ENCODE results near the gene SNX18. TPM values are rescaled to one million over a fixed set of nuclear protein-coding genes. Genes with fewer than 3 reads are reported as not detected.

Gene SNX18
- total RNA-seq, 1 donor from 2014 or later, result 38.8 TPM

DNA sequence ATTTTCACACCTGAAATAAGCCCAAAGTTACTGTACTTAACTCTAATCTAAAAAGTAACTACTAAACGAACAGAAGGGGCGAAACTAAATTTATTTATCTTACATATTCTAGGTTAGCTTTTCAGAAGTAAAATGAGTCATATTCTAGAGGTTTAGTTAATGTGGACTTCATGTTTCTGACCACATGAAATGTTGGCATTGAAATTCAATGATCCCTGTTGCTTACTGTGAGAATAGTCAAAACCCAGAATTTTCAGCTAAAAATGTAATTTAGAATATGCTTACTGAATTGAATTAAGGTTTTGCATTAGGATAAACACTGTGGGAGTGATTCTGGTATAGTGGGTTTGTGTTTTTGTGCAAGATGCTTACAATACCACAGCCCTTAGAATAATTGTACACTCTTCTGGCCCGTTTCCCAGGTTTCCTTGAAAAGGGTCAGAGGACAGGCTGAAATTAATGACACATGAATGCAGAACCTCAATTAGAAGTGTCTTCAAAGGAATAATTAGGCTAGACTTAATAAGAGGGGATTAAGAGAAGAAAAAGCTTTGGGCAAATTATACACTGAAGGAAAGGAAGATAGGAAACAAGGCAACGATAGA lies 1.4 kb upstream of the SNX18 start:
- H3K4me1 ChIP-seq (ENCODE audit: insufficient read depth, low read length), result peaks cover 44% of the 10 kb centered on the region
- Mint-ChIP-seq H3K36me3 (ENCODE audit: low read depth, unreplicated experiment) (peaks cover 8% of the 10 kb centered on the region), H3K4me3 (ENCODE audit: unreplicated experiment) (no peak overlapping the region), H3K27me3 (ENCODE audit: low read depth, unreplicated experiment) (no peaks in the 10 kb centered on the region), H3K9me3 (ENCODE audit: unreplicated experiment) (peaks cover 5% of the 10 kb centered on the region), H3K4me1 (ENCODE audit: low read depth, unreplicated experiment) (peaks cover 27% of the 10 kb centered on the region), H3K27ac (ENCODE audit: unreplicated experiment) (no peak overlapping the region)
- TF ChIP-seq EZH2 (IDR thresholded peaks at IDR 0.05; ENCODE audit: insufficient read depth, low read length), result no peak
- TF ChIP-seq, protein P1, sequence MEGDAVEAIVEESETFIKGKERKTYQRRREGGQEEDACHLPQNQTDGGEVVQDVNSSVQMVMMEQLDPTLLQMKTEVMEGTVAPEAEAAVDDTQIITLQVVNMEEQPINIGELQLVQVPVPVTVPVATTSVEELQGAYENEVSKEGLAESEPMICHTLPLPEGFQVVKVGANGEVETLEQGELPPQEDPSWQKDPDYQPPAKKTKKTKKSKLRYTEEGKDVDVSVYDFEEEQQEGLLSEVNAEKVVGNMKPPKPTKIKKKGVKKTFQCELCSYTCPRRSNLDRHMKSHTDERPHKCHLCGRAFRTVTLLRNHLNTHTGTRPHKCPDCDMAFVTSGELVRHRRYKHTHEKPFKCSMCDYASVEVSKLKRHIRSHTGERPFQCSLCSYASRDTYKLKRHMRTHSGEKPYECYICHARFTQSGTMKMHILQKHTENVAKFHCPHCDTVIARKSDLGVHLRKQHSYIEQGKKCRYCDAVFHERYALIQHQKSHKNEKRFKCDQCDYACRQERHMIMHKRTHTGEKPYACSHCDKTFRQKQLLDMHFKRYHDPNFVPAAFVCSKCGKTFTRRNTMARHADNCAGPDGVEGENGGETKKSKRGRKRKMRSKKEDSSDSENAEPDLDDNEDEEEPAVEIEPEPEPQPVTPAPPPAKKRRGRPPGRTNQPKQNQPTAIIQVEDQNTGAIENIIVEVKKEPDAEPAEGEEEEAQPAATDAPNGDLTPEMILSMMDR (IDR thresholded peaks at IDR 0.05; ENCODE audit: insufficient read depth, low read depth, low read length), result no peak
- DNase-seq (ENCODE audit: low read depth), result peak; percentile 46
- peak overlapping the region; percentile 71 for H3K4me2 ChIP-seq (ENCODE audit: low read length)
- H3K36me3 ChIP-seq (ENCODE audit: insufficient read depth, low read length), result no peaks in the 10 kb centered on the region
- H3K9ac ChIP-seq (ENCODE audit: low read length), result peak overlapping the region; percentile 51
- H4K20me1 ChIP-seq (ENCODE audit: insufficient read depth, low read length), result peaks cover 26% of the 10 kb centered on the region
- H3K27me3 ChIP-seq (ENCODE audit: insufficient read depth, low read length), result no peaks in the 10 kb centered on the region
- H3K79me2 ChIP-seq (ENCODE audit: insufficient read depth, low read length), result peaks cover 32% of the 10 kb centered on the region
- no peak overlapping the region for H3K4me3 ChIP-seq (ENCODE audit: insufficient read depth, low read depth, low read length)
- no peak overlapping the region for H2AFZ ChIP-seq (ENCODE audit: low read depth, low read length)
- peak overlapping the region; percentile 80 for H3K27ac ChIP-seq (ENCODE audit: low read depth, low read length)
- no peaks in the 10 kb centered on the region for H3K9me3 ChIP-seq (ENCODE audit: insufficient read depth, low read depth, low read length)
- no peak for FAIRE-seq

DNA sequence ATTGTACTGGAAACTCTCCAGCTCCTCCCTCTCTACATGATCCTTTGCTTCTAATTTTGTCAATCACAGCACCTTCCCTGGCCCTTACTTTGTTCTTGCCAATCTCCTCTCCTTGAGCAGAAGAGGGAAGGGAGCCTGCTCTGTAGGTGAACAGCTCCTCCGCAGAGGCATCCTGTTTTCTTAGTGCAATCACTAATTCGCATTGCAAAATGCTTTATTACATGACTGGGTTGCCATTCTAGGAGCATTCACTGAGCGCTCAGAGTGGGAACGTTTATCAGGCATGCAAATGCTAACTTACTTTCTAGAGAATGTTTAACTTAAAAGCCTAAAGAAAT lies 416 bp upstream of the SNX18 start:
- H3K36me3 ChIP-seq (ENCODE audit: insufficient read depth, low read length), result no peaks in the 10 kb centered on the region
- Mint-ChIP-seq H3K27ac (ENCODE audit: unreplicated experiment) (no peak overlapping the region), H3K4me3 (ENCODE audit: unreplicated experiment) (peak overlapping the region; percentile 21), H3K9me3 (ENCODE audit: unreplicated experiment) (peaks cover 5% of the 10 kb centered on the region), H3K27me3 (ENCODE audit: low read depth, unreplicated experiment) (no peaks in the 10 kb centered on the region), H3K36me3 (ENCODE audit: low read depth, unreplicated experiment) (peaks cover 8% of the 10 kb centered on the region), H3K4me1 (ENCODE audit: low read depth, unreplicated experiment) (peaks cover 32% of the 10 kb centered on the region)
- H3K4me1 ChIP-seq (ENCODE audit: insufficient read depth, low read length), result peaks cover 54% of the 10 kb centered on the region
- H4K20me1 ChIP-seq (ENCODE audit: insufficient read depth, low read length), result peaks cover 36% of the 10 kb centered on the region
- H3K4me2 ChIP-seq (ENCODE audit: low read length), result peak overlapping the region; percentile 90
- FAIRE-seq (no peak), DNase-seq (ENCODE audit: low read depth) (no peak)
- peaks cover 42% of the 10 kb centered on the region for H3K79me2 ChIP-seq (ENCODE audit: insufficient read depth, low read length)
- TF ChIP-seq EZH2 (IDR thresholded peaks at IDR 0.05; ENCODE audit: insufficient read depth, low read length), result no peak
- TF ChIP-seq, protein P1 (IDR thresholded peaks at IDR 0.05; ENCODE audit: insufficient read depth, low read depth, low read length), result no peak
- no peaks in the 10 kb centered on the region for H3K27me3 ChIP-seq (ENCODE audit: insufficient read depth, low read length)
- H2AFZ ChIP-seq (ENCODE audit: low read depth, low read length), result peak overlapping the region; percentile 71
- no peaks in the 10 kb centered on the region for H3K9me3 ChIP-seq (ENCODE audit: insufficient read depth, low read depth, low read length)
- H3K9ac ChIP-seq (ENCODE audit: low read length), result peak overlapping the region; percentile 61
- no peak overlapping the region for H3K27ac ChIP-seq (ENCODE audit: low read depth, low read length)
- H3K4me3 ChIP-seq (ENCODE audit: insufficient read depth, low read depth, low read length), result peak overlapping the region; percentile 43

DNA sequence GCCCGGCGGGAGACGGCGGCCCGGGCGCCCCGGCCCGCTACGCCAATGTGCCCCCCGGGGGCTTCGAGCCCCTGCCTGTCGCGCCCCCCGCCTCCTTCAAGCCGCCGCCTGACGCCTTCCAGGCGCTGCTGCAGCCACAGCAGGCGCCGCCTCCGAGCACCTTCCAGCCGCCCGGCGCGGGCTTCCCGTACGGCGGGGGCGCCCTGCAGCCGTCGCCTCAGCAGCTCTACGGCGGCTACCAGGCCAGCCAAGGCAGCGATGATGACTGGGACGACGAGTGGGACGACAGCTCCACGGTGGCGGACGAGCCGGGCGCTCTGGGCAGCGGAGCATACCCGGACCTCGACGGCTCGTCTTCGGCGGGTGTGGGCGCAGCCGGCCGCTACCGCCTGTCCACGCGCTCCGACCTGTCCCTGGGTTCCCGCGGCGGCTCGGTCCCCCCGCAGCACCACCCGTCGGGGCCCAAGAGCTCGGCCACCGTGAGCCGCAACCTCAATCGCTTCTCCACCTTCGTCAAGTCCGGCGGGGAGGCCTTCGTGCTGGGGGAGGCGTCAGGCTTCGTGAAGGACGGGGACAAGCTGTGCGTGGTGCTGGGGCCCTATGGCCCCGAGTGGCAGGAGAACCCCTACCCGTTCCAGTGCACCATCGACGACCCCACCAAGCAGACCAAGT lies 723 bp downstream of the SNX18 start:
- peaks cover 36% of the 10 kb centered on the region for H3K4me1 Mint-ChIP-seq (ENCODE audit: low read depth, unreplicated experiment)
- no peak for DNase-seq (ENCODE audit: low read depth)
- H2AFZ ChIP-seq (ENCODE audit: low read depth, low read length), result peak overlapping the region; percentile 57

More for the DNA sequence above, 723 bp downstream of the SNX18 start:
- TF ChIP-seq, protein P1 (IDR thresholded peaks at IDR 0.05; ENCODE audit: insufficient read depth, low read depth, low read length), result no peak
- no peak for TF ChIP-seq EZH2 (IDR thresholded peaks at IDR 0.05; ENCODE audit: insufficient read depth, low read length)
- Histone ChIP-seq H3K9me3 (ENCODE audit: insufficient read depth, low read depth, low read length) (no peaks in the 10 kb centered on the region), H3K27me3 (ENCODE audit: insufficient read depth, low read length) (no peaks in the 10 kb centered on the region), H3K4me3 (ENCODE audit: insufficient read depth, low read depth, low read length) (peak overlapping the region; percentile 81), H3K4me1 (ENCODE audit: insufficient read depth, low read length) (peaks cover 59% of the 10 kb centered on the region), H3K9ac (ENCODE audit: low read length) (peak overlapping the region; percentile 84), H3K27ac (ENCODE audit: low read depth, low read length) (peak overlapping the region; percentile 77), H3K79me2 (ENCODE audit: insufficient read depth, low read length) (peaks cover 53% of the 10 kb centered on the region), H3K36me3 (ENCODE audit: insufficient read depth, low read length) (no peaks in the 10 kb centered on the region), H3K4me2 (ENCODE audit: low read length) (peak overlapping the region; percentile 90), H4K20me1 (ENCODE audit: insufficient read depth, low read length) (peaks cover 48% of the 10 kb centered on the region)
- peak overlapping the region; percentile 90 for H3K4me3 Mint-ChIP-seq (ENCODE audit: unreplicated experiment)
- no peaks in the 10 kb centered on the region for H3K27me3 Mint-ChIP-seq (ENCODE audit: low read depth, unreplicated experiment)
- H3K9me3 Mint-ChIP-seq (ENCODE audit: unreplicated experiment), result peaks cover 5% of the 10 kb centered on the region
- H3K27ac Mint-ChIP-seq (ENCODE audit: unreplicated experiment), result no peak overlapping the region
- H3K36me3 Mint-ChIP-seq (ENCODE audit: low read depth, unreplicated experiment), result peaks cover 8% of the 10 kb centered on the region
- no peak for FAIRE-seq
